Measurements from ENCODE around the gene KPTN.

Gene KPTN

GRCh38 chr19:47498561-47498960, 14.5 kb upstream of the KPTN start:
- TF ChIP-seq CTCF (IDR thresholded peaks at IDR 0.05), result no peak

GRCh38 chr19:47497821-47498520, 14.0 kb upstream of the KPTN start:
- TF ChIP-seq CTCF (IDR thresholded peaks at IDR 0.05), result no peak

GRCh38 chr19:47497050-47497766, 13.2 kb upstream of the KPTN start:
- TF ChIP-seq CTCF (IDR thresholded peaks at IDR 0.05), result no peak

GRCh38 chr19:47495478-47496372, 11.7 kb upstream of the KPTN start:
- TF ChIP-seq CTCF (IDR thresholded peaks at IDR 0.05), result no peak

- no peak for TF ChIP-seq CTCF (IDR thresholded peaks at IDR 0.05)
Measured at GRCh38 chr19:47494729-47495128, 10.7 kb upstream of the KPTN start.

GRCh38 chr19:47494211-47494547, 10.2 kb upstream of the KPTN start:
- TF ChIP-seq CTCF (IDR thresholded peaks at IDR 0.05), result no peak

- TF ChIP-seq CTCF (IDR thresholded peaks at IDR 0.05), result no peak
Measured at GRCh38 chr19:47493378-47494210, 9.6 kb upstream of the KPTN start.

Measured in LNCAP (cell line).